Measurements from ENCODE around the gene STEAP4.

GRCh38 chr7:88317422-88317821 lies 10.7 kb upstream of the STEAP4 start:
- TF ChIP-seq CTCF (optimal IDR thresholded peaks at IDR 0.05 in 1 of 3, IDR thresholded peaks at IDR 0.05 in 1 of 3, conservative IDR thresholded peaks at IDR 0.05 in 1 of 3; ENCODE audit: extremely low read depth in 1 of 3, insufficient read depth in 2 of 3, low read length in 3 of 3) (no peak), EZH2 (IDR thresholded peaks at IDR 0.05; ENCODE audit: low read length) (no peak)

Measured in keratinocyte (primary cell).